Pancreas (tissue), 10 donors: ENCODE results near the gene MAML3. TPM values are rescaled to one million over a fixed set of nuclear protein-coding genes. Genes with fewer than 3 reads are reported as not detected.

Source experiments
- ATAC-seq, 4 donors: fragments of 200-7000 bp; cut with Tn5 transposase; one replicate each; pipeline versions ENCODE4 v1.8.0 to v1.9.1; 2020; ENCODE audit warnings: mild to moderate bottlenecking in 4 of 4, moderate library complexity in 4 of 4
- DNase-seq, 6 donors: peaks; one replicate each; pipeline ENCODE4 v3.0.0-alpha.2; 2020
- FAIRE-seq: peaks from 2 replicates; lab custom pipeline; 2012; peaks lifted over from hg19 to GRCh38; lab: Jason Lieb, UNC
- H3K27ac ChIP-seq, 4 donors: fragments of 200-600 bp; sonication (generic); 1 replicate in 3 of 4; 2 replicates in 1 of 4; pipeline versions ENCODE4 v1.5.0 to v1.8.0; 2020
- H3K27me3 ChIP-seq, 4 donors: fragments of 200-600 bp; one replicate each; pipeline ENCODE4 v1.8.0; 2021
- H3K36me3 ChIP-seq, 3 donors: fragments of 200-600 bp; sonication (generic) in 1 of 3; one replicate each; pipeline versions ENCODE4 v1.5.0 to v1.8.0; 2020 to 2021
- H3K4me1 ChIP-seq, 3 donors: fragments of 200-600 bp; one replicate each; pipeline ENCODE4 v1.8.0; 2021
- H3K4me3 ChIP-seq, 4 donors: fragments of 200-600 bp; sonication (generic) in 2 of 4; one replicate each; pipeline versions ENCODE4 v1.5.0 to v1.8.0; 2020 to 2021
- H3K9me3 ChIP-seq, 4 donors: fragments of 200-600 bp; one replicate each; pipeline ENCODE4 v1.8.0; 2021
- CTCF ChIP-seq, 4 donors: fragments of 200-600 bp; sonication (generic) in 3 of 4; IDR thresholded peaks; one replicate each; pipeline versions ENCODE4 v1.5.0 to v1.8.0; 2021; ENCODE audit warnings: antibody characterized with exemption in 4 of 4
- WGBS, 2 donors: extraction: QIAGEN DNeasy Blood & Tissue Kit; methylation state at CpG; one replicate each; pipeline ENCODE4 v1.1.7; 2013; 5-methylcytosine and 5-hydroxymethylcytosine counted together
- intact Hi-C, 3 donors: fragments of 100-400 bp; cut with DNase I; formaldehyde crosslinking; loops; one replicate each; pipeline versions ENCODE4 v1.11.1 to v1.14.2; 2022
- polyA plus RNA-seq, 2 donors: library from polyadenylated mRNA; stranded (reverse); fragments of 200-250 nt; gene quantifications; one replicate each; pipeline ENCODE4 v1.2.3, GENCODE V29; 2013
- total RNA-seq, 6 donors: library from RNA; stranded (reverse); fragmentation: NEBNext Ultra II Directional in 4 of 6; extraction: Animal tissue kit (Norgen Biotek cat#: 25700) in 4 of 6; gene quantifications; one replicate each; pipeline versions ENCODE4 v1.2.1 to v1.2.4, GENCODE V29; 2021 to 2023
- donor health status: healthy with polysubstance abuse.
- donor health status: DM: no; HTN: no; CAD: no; lungs with moderate emphysema.
- donor health status: DM: no; HTN: no; CAD: no.
- donor health status: control.
- donor health status: control.
- donor health status: Bipolar disorder and iron deficiency.
- donor health status: DM: yes; HTN: yes; CAD: no.
- donor health status: DM: no; HTN: no; CAD: no.
- donor health status: DM: no; HTN: no; CAD: no.
- donor health status: DM: yes; HTN: yes; CAD: no.

Gene MAML3
- total and polyA plus RNA-seq, 8 donors: 3.8 to 8.9 (median 5.9) TPM

- DNase-seq (no peak), ATAC-seq (no peak), FAIRE-seq (no peak)
- Histone ChIP-seq H3K27ac (no peak overlapping the region), H3K27me3 (no peaks in the 10 kb centered on the region), H3K36me3 (no peaks in the 10 kb centered on the region), H3K4me3 (no peak overlapping the region), H3K4me1 (peaks cover 0 to 24% (median 0%) of the 10 kb centered on the region in 3 donors), H3K9me3 (no peaks in the 10 kb centered on the region)
- intact Hi-C loops: no loop called here
- no peak for TF ChIP-seq CTCF (IDR thresholded peaks at IDR 0.05)
Observed at GRCh38 chr4:139690419-139690818, 463.6 kb downstream of the MAML3 start.

- intact Hi-C loops: no loop called here
- 88 to 96% methylated on average over 6 of the region's 6 CpGs for WGBS, 2 donors
- Histone ChIP-seq H3K27me3 (no peaks in the 10 kb centered on the region), H3K4me3 (no peak overlapping the region), H3K4me1 (peaks cover 0 to 24% (median 0%) of the 10 kb centered on the region in 3 donors), H3K9me3 (no peaks in the 10 kb centered on the region), H3K27ac (no peak overlapping the region), H3K36me3 (no peaks in the 10 kb centered on the region)
- no peak for TF ChIP-seq CTCF (IDR thresholded peaks at IDR 0.05)
- no peak for ATAC-seq
- no peak for DNase-seq
- FAIRE-seq: no peak
Observed at GRCh38 chr4:139689093-139689722, 464.8 kb downstream of the MAML3 start.

- DNase-seq: no peak
- FAIRE-seq: no peak
Observed at GRCh38 chr4:139686988-139687387, 467.0 kb downstream of the MAML3 start.

GRCh38 chr4:139686130-139686529 lies 467.9 kb downstream of the MAML3 start:
- ATAC-seq: no peak
- Histone ChIP-seq H3K27me3 (no peaks in the 10 kb centered on the region), H3K27ac (peak overlapping the region in 1 of 4 donors; percentile 40), H3K36me3 (no peaks in the 10 kb centered on the region), H3K9me3 (no peaks in the 10 kb centered on the region), H3K4me1 (peaks cover 0 to 19% (median 0%) of the 10 kb centered on the region in 3 donors), H3K4me3 (no peak overlapping the region)
- DNase-seq: no peak
- no peak for FAIRE-seq
- intact Hi-C loops: no loop called here
- 26 to 42% methylated on average over 1 of the region's 1 CpG for WGBS, 2 donors
- no peak for TF ChIP-seq CTCF (IDR thresholded peaks at IDR 0.05)

More at GRCh38 chr4:139686988-139687387, 467.0 kb downstream of the MAML3 start:
- no peak for TF ChIP-seq CTCF (IDR thresholded peaks at IDR 0.05)
- Histone ChIP-seq H3K9me3 (no peaks in the 10 kb centered on the region), H3K27me3 (no peaks in the 10 kb centered on the region), H3K36me3 (no peaks in the 10 kb centered on the region), H3K4me3 (no peak overlapping the region), H3K27ac (peak overlapping the region in 2 of 4 donors; percentile 40 to 52), H3K4me1 (peaks cover 0 to 20% (median 0%) of the 10 kb centered on the region in 3 donors)
- WGBS, 2 donors: 61 to 62% methylated on average over 3 of the region's 3 CpGs
- intact Hi-C loops: no loop called here
- ATAC-seq: peak in 2 of 4 donors; percentile 29 to 65

GRCh38 chr4:139685180-139685579 lies 468.8 kb downstream of the MAML3 start:
- TF ChIP-seq CTCF (IDR thresholded peaks at IDR 0.05): no peak
- FAIRE-seq (no peak), DNase-seq (no peak), ATAC-seq (no peak)
- Histone ChIP-seq H3K4me1 (peaks cover 0 to 19% (median 0%) of the 10 kb centered on the region in 3 donors), H3K36me3 (no peaks in the 10 kb centered on the region), H3K9me3 (no peaks in the 10 kb centered on the region), H3K27ac (no peak overlapping the region), H3K4me3 (no peak overlapping the region), H3K27me3 (no peaks in the 10 kb centered on the region)
- intact Hi-C loops: no loop called here
- WGBS, 2 donors: 92 to 93% methylated on average over 4 to 5 of the region's 5 CpGs
